Keratinocyte (primary cell): Measurements from ENCODE around the gene TAL1. TPM values are rescaled to one million over a fixed set of nuclear protein-coding genes. Genes with fewer than 3 reads are reported as not detected.
"Not testable (repeated sequence)": the region's sequence is repeated elsewhere in the genome, so short reads cannot be mapped to it uniquely, and the experiment has no call there.

Source experiments
- DNase-seq: peaks from one replicate; pipeline ENCODE4 v3.0.0-alpha.2; 2011; ENCODE audit warnings: low read depth, missing footprints, low spot score
- FAIRE-seq: peaks from 2 replicates; lab custom pipeline; 2011; peaks lifted over from hg19 to GRCh38; lab: Jason Lieb, UNC
- H2AFZ ChIP-seq: 2 replicates; pipeline ENCODE4 v1.6.0; 2012; ENCODE audit warnings: low read length, control low read depth, inconsistent platforms; ENCODE audit not compliant: control insufficient read depth
- H3K27ac ChIP-seq: 2 replicates; pipeline ENCODE4 v1.5.1; 2011; ENCODE audit warnings: low read length; ENCODE audit not compliant: control insufficient read depth, insufficient read depth
- H3K27me3 ChIP-seq: 3 replicates; pipeline ENCODE4 v1.6.0; 2011; ENCODE audit warnings: low read length; ENCODE audit not compliant: control insufficient read depth, insufficient read depth; ENCODE audit errors: extremely low read depth
- H3K36me3 ChIP-seq, 2 experiments: 2 replicates in 1 of 2; 3 replicates in 1 of 2; pipeline ENCODE4 v1.5.1; 2011; ENCODE audit warnings: low read length in 2 of 2, mild to moderate bottlenecking in 1 of 2; ENCODE audit not compliant: control insufficient read depth in 2 of 2, insufficient read depth in 2 of 2; ENCODE audit errors: extremely low read depth in 1 of 2
- H3K4me1 ChIP-seq: 3 replicates; pipeline ENCODE4 v1.5.1; 2011; ENCODE audit warnings: low read length; ENCODE audit not compliant: control insufficient read depth, insufficient read depth; ENCODE audit errors: extremely low read depth
- H3K4me2 ChIP-seq: 3 replicates; pipeline ENCODE4 v1.6.0; 2011; ENCODE audit warnings: low read depth, low read length; ENCODE audit not compliant: control insufficient read depth, insufficient read depth; ENCODE audit errors: extremely low read depth
- H3K4me3 ChIP-seq, 3 experiments: fragments of 200-600 bp in 1 of 3; sonication (generic) in 1 of 3; 2 replicates in 2 of 3; 3 replicates in 1 of 3; pipeline ENCODE4 v1.5.1; 2011 to 2016; ENCODE audit warnings: low read length in 3 of 3, mild to moderate bottlenecking in 3 of 3, control low read depth in 2 of 3, inconsistent platforms in 1 of 3, low read depth in 1 of 3, mixed read lengths in 1 of 3, mixed run types in 1 of 3, moderate library complexity in 1 of 3; ENCODE audit not compliant: control insufficient read depth in 2 of 3, insufficient read depth in 2 of 3; ENCODE audit errors: extremely low read depth in 1 of 3
- H3K79me2 ChIP-seq: 2 replicates; pipeline ENCODE4 v1.6.0; 2012; ENCODE audit warnings: low read length; ENCODE audit not compliant: control insufficient read depth, insufficient read depth
- H3K9ac ChIP-seq: 3 replicates; pipeline ENCODE4 v1.6.0; 2011; ENCODE audit warnings: low read length; ENCODE audit not compliant: control insufficient read depth, insufficient read depth; ENCODE audit errors: extremely low read depth
- H3K9me1 ChIP-seq: 3 replicates; pipeline ENCODE4 v1.6.0; 2011; ENCODE audit warnings: low read length; ENCODE audit not compliant: control insufficient read depth, insufficient read depth; ENCODE audit errors: extremely low read depth
- H3K9me3 ChIP-seq: 2 replicates; pipeline ENCODE4 v1.5.1; 2012; ENCODE audit warnings: low read depth, low read length; ENCODE audit not compliant: control insufficient read depth
- H4K20me1 ChIP-seq: 3 replicates; pipeline ENCODE4 v1.6.0; 2011; ENCODE audit warnings: low read length; ENCODE audit not compliant: control insufficient read depth, insufficient read depth; ENCODE audit errors: extremely low read depth
- EZH2 ChIP-seq: IDR thresholded peaks from one replicate; pipeline ENCODE4 v1.6.1; 2012; ENCODE audit warnings: inconsistent platforms, mild to moderate bottlenecking, low read length, moderate library complexity
- dilution Hi-C: fragments of 300-500 bp; cut with MboI; formaldehyde crosslinking; loops from one replicate; pipeline ENCODE4 v1.7.0; 2020; ENCODE audit warnings: low sequenced_read_pairs; ENCODE audit not compliant: extremely low pct_ligation_motif_present
- polyA plus RNA-seq, 5 experiments: library from polyadenylated mRNA; depleted of rRNA in 3 of 5; stranded (reverse) in 3 of 5; stranded (forward) in 1 of 5; unstranded in 1 of 5; fragments of >200 nt; gene quantifications; 1 replicate in 1 of 5; 2 replicates in 3 of 5; 3 replicates in 1 of 5; pipeline versions ENCODE4 v1.2.1 to v1.2.3, GENCODE V29; 2011 to 2012; ENCODE audit warnings: missing spikeins in 2 of 5, low read depth in 1 of 5, low replicate concordance in 1 of 5
- TF ChIP-seq, protein P1 (sequence below), 3 experiments: IDR thresholded peaks in 1 of 3; conservative IDR thresholded peaks in 1 of 3; optimal IDR thresholded peaks in 1 of 3; 2 replicates in 2 of 3; 3 replicates in 1 of 3; pipeline versions ENCODE3 to v1.5.1; 2011; ENCODE audit warnings: low read length in 3 of 3, mild to moderate bottlenecking in 3 of 3, moderate library complexity in 2 of 3, control low read depth in 1 of 3, inconsistent platforms in 1 of 3; ENCODE audit not compliant: insufficient read depth in 2 of 3; ENCODE audit errors: extremely low read depth in 1 of 3

Gene TAL1
- polyA plus RNA-seq, 1 donor (not counting 4 experiments of a cell fraction or from before 2014, with no cell fraction given): not detected

DNA sequence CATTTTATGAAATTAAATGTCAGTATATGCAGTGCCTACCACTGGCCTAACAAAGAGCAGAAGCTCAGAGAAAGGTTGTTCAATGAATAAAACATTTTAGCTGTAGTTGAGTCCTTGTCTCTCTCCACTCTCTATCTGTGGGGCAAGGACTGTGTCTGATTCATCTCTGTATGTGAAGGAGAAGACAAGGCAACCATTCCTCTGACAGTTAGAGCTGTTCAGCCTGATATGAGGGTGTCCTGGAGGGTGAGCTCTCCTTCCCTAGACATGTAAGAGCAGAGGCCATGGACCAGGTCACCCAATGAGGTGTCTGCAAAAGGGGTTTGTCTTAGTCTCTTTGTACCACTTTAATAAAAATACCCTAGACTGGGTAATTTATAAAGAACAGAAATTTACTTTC lies 37.7 kb downstream of the TAL1 start:
- DNase-seq: no peak
- dilution Hi-C loops: no loop called here
- no peaks in the 10 kb centered on the region for H3K9me1 ChIP-seq
- no peak for FAIRE-seq
- H4K20me1 ChIP-seq: no peaks in the 10 kb centered on the region
- H3K9me3 ChIP-seq: no peaks in the 10 kb centered on the region
- H3K4me2 ChIP-seq: no peak overlapping the region
- no peak overlapping the region for H2AFZ ChIP-seq
- no peaks in the 10 kb centered on the region for H3K27me3 ChIP-seq
- no peaks in the 10 kb centered on the region for H3K36me3 ChIP-seq
- no peaks in the 10 kb centered on the region for H3K79me2 ChIP-seq
- H3K4me3 ChIP-seq: no peak overlapping the region
- no peak overlapping the region for H3K27ac ChIP-seq
- TF ChIP-seq, protein P1, sequence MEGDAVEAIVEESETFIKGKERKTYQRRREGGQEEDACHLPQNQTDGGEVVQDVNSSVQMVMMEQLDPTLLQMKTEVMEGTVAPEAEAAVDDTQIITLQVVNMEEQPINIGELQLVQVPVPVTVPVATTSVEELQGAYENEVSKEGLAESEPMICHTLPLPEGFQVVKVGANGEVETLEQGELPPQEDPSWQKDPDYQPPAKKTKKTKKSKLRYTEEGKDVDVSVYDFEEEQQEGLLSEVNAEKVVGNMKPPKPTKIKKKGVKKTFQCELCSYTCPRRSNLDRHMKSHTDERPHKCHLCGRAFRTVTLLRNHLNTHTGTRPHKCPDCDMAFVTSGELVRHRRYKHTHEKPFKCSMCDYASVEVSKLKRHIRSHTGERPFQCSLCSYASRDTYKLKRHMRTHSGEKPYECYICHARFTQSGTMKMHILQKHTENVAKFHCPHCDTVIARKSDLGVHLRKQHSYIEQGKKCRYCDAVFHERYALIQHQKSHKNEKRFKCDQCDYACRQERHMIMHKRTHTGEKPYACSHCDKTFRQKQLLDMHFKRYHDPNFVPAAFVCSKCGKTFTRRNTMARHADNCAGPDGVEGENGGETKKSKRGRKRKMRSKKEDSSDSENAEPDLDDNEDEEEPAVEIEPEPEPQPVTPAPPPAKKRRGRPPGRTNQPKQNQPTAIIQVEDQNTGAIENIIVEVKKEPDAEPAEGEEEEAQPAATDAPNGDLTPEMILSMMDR (optimal IDR thresholded peaks at IDR 0.05 in 1 of 3, IDR thresholded peaks at IDR 0.05 in 1 of 3, conservative IDR thresholded peaks at IDR 0.05 in 1 of 3; ENCODE audit: extremely low read depth in 1 of 3, insufficient read depth in 2 of 3, low read length in 3 of 3): no peak
- TF ChIP-seq EZH2: no peak
- no peak overlapping the region for H3K9ac ChIP-seq
- H3K4me1 ChIP-seq: peaks cover 26% of the 10 kb centered on the region

DNA sequence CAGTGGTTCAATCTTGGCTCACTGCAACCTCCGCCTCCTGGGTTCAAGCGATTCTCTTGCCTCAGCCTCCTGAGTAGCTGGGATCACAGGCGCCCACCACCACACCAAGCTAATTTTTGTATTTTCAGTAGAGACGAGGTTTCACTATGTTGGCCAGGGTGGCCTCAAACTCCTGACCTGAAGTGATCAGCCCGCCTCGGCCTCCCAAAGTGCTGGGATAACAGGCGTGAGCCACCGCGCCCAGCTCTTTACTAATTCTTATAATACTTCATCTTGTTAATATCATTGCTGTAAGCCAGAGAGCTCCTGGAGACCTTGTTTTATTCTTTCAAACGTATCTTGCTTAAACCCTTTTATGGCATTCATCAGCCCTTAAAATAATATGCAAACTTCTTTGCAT lies 38.5 kb downstream of the TAL1 start:
- H3K9me1 ChIP-seq, H4K20me1 ChIP-seq, H3K9me3 ChIP-seq, H3K9ac ChIP-seq, DNase-seq, H2AFZ ChIP-seq, H3K4me2 ChIP-seq, H3K27ac ChIP-seq, H3K79me2 ChIP-seq, H3K36me3 ChIP-seq, dilution Hi-C loops, H3K4me3 ChIP-seq, H3K27me3 ChIP-seq, FAIRE-seq: not testable (repeated sequence)
- peaks cover 26% of the 10 kb centered on the region for H3K4me1 ChIP-seq
